ENCODE results near the gene GRB2.
"Not testable (repeated sequence)": the region's sequence is repeated elsewhere in the genome, so short reads cannot be mapped to it uniquely, and the experiment has no call there.

The GRB2 gene

GRCh38 chr17:75348386-75349012, 57.0 kb downstream of the GRB2 start:
- ChIA-PET POLR2A (interaction anchor here (1.3 to 1.5 kb wide), 2 partner anchors 45 to 78 kb away, joined by 4 to 6 read pairs; partner anchors contain the start of gene MIF4GD), CTCF (no interaction called here)
- DNase-seq (ENCODE audit: extremely low spot score): no peak
- TF ChIP-seq HDGF (IDR thresholded peaks at IDR 0.05; ENCODE audit: borderline replicate concordance) (no peak), TARDBP (IDR thresholded peaks at IDR 0.05) (no peak), FOXK2 (IDR thresholded peaks at IDR 0.05) (no peak), L3MBTL2 (conservative IDR thresholded peaks at IDR 0.05) (no peak), SP1 (IDR thresholded peaks at IDR 0.05) (no peak), ARNT (IDR thresholded peaks at IDR 0.05) (no peak), PKNOX1 (IDR thresholded peaks at IDR 0.05) (no peak), FOXM1 (IDR thresholded peaks at IDR 0.05; ENCODE audit: borderline replicate concordance) (no peak), LEF1 (IDR thresholded peaks at IDR 0.05; ENCODE audit: borderline replicate concordance) (no peak), SUZ12 (IDR thresholded peaks at IDR 0.05) (no peak), ZNF384 (IDR thresholded peaks at IDR 0.05) (no peak), CTBP1 (IDR thresholded peaks at IDR 0.05; ENCODE audit: borderline replicate concordance) (no peak), FOXA1 (IDR thresholded peaks at IDR 0.05) (no peak), NFRKB (IDR thresholded peaks at IDR 0.05) (no peak), BHLHE40 (IDR thresholded peaks at IDR 0.05; ENCODE audit: borderline replicate concordance) (no peak), ELF4 (IDR thresholded peaks at IDR 0.05) (no peak)

GRCh38 chr17:75346906-75347305, 58.6 kb downstream of the GRB2 start:
- ChIA-PET POLR2A (interaction anchor here (0.8 kb wide), 1 partner anchor 58 kb away, joined by 3 read pairs; the partner anchor contains the start of gene SLC25A19), CTCF (interaction anchor here (1.2 kb wide), 1 partner anchor 24 kb away, joined by 3 read pairs; no protein-coding TSS in a partner anchor)
- TF ChIP-seq HDGF (IDR thresholded peaks at IDR 0.05; ENCODE audit: borderline replicate concordance): no peak
- TF ChIP-seq TARDBP (IDR thresholded peaks at IDR 0.05): no peak
- no peak for TF ChIP-seq ELF4 (IDR thresholded peaks at IDR 0.05)
- TF ChIP-seq ARNT (IDR thresholded peaks at IDR 0.05): no peak
- TF ChIP-seq PKNOX1 (IDR thresholded peaks at IDR 0.05): no peak
- no peak for TF ChIP-seq FOXA1 (IDR thresholded peaks at IDR 0.05)
- TF ChIP-seq BHLHE40 (IDR thresholded peaks at IDR 0.05; ENCODE audit: borderline replicate concordance): no peak
- no peak for TF ChIP-seq LEF1 (IDR thresholded peaks at IDR 0.05; ENCODE audit: borderline replicate concordance)
- no peak for TF ChIP-seq NFRKB (IDR thresholded peaks at IDR 0.05)
- TF ChIP-seq ZNF384 (IDR thresholded peaks at IDR 0.05): no peak
- no peak for TF ChIP-seq SUZ12 (IDR thresholded peaks at IDR 0.05)
- no peak for TF ChIP-seq CTBP1 (IDR thresholded peaks at IDR 0.05; ENCODE audit: borderline replicate concordance)
- TF ChIP-seq FOXM1 (IDR thresholded peaks at IDR 0.05; ENCODE audit: borderline replicate concordance): no peak
- DNase-seq (ENCODE audit: extremely low spot score): no peak

GRCh38 chr17:75346368-75346767, 59.1 kb downstream of the GRB2 start:
- POLR2A ChIA-PET: interaction anchor here (1.3 to 2.2 kb wide), 2 partner anchors 11 to 47 kb away, joined by 4 to 7 read pairs; no protein-coding TSS in a partner anchor
- CTCF ChIA-PET: interaction anchor here (0.7 to 1.2 kb wide), 2 partner anchors 15 to 24 kb away, joined by 3 read pairs; no protein-coding TSS in a partner anchor
- not testable (repeated sequence) for DNase-seq (ENCODE audit: extremely low spot score)

GRCh38 chr17:75345514-75346167, 59.8 kb downstream of the GRB2 start:
- no peak for DNase-seq (ENCODE audit: extremely low spot score)
- ChIA-PET POLR2A (interaction anchor here (1.3 to 2.2 kb wide), 2 partner anchors 10 to 48 kb away, joined by 4 to 7 read pairs; no protein-coding TSS in a partner anchor), CTCF (interaction anchor here (1.2 to 1.8 kb wide), 2 partner anchors 23 kb away, joined by 3 to 8 read pairs; no protein-coding TSS in a partner anchor)
- TF ChIP-seq SP1 (IDR thresholded peaks at IDR 0.05) (no peak), ZNF384 (IDR thresholded peaks at IDR 0.05) (no peak), SUZ12 (IDR thresholded peaks at IDR 0.05) (no peak), L3MBTL2 (conservative IDR thresholded peaks at IDR 0.05) (no peak), FOXA1 (IDR thresholded peaks at IDR 0.05) (no peak), FOXK2 (IDR thresholded peaks at IDR 0.05) (no peak), PKNOX1 (IDR thresholded peaks at IDR 0.05) (no peak), FOXM1 (IDR thresholded peaks at IDR 0.05; ENCODE audit: borderline replicate concordance) (no peak), ELF4 (IDR thresholded peaks at IDR 0.05) (no peak), BHLHE40 (IDR thresholded peaks at IDR 0.05; ENCODE audit: borderline replicate concordance) (no peak), HDGF (IDR thresholded peaks at IDR 0.05; ENCODE audit: borderline replicate concordance) (no peak)

GRCh38 chr17:75344666-75345065, 60.8 kb downstream of the GRB2 start:
- DNase-seq (ENCODE audit: extremely low spot score): no peak
- ChIA-PET CTCF (interaction anchor here (1.0 to 1.8 kb wide), 3 partner anchors 19 to 74 kb away, joined by 3 to 8 read pairs (median 4); partner anchors contain the start of gene MIF4GD), POLR2A (interaction anchor here (0.6 to 2.2 kb wide), 3 partner anchors 14 to 50 kb away, joined by 3 to 7 read pairs (median 3); no protein-coding TSS in a partner anchor)
- TF ChIP-seq ARNT (IDR thresholded peaks at IDR 0.05): no peak
- TF ChIP-seq BHLHE40 (IDR thresholded peaks at IDR 0.05; ENCODE audit: borderline replicate concordance): no peak
- TF ChIP-seq FOXA1 (IDR thresholded peaks at IDR 0.05): no peak
- TF ChIP-seq PKNOX1 (IDR thresholded peaks at IDR 0.05): no peak
- no peak for TF ChIP-seq FOXK2 (IDR thresholded peaks at IDR 0.05)
- no peak for TF ChIP-seq FOXM1 (IDR thresholded peaks at IDR 0.05; ENCODE audit: borderline replicate concordance)
- no peak for TF ChIP-seq TARDBP (IDR thresholded peaks at IDR 0.05)
- TF ChIP-seq ELF4 (IDR thresholded peaks at IDR 0.05): no peak
- no peak for TF ChIP-seq L3MBTL2 (conservative IDR thresholded peaks at IDR 0.05)
